HCT116 (cell line): ENCODE data around the gene ACER2. TPM values are rescaled to one million over a fixed set of nuclear protein-coding genes. Genes with fewer than 3 reads are reported as not detected.
"Not testable (repeated sequence)": the region's sequence is repeated elsewhere in the genome, so short reads cannot be mapped to it uniquely, and the experiment has no call there.

Source experiments
- ATAC-seq: fragments of 200-7000 bp; cut with Tn5 transposase; 2 replicates; pipeline ENCODE4 v1.9.1; 2020; ENCODE audit warnings: mild to moderate bottlenecking, moderate library complexity
- BruUV-seq: library from RNA; stranded (reverse); fragments of 400-500 nt; replicated peaks from 2 replicates; lab custom pipeline; 2021; lab: Mats Ljungman, UMichigan
- CTCF ChIA-PET: fragments of 300-600 bp; sonication (Branson Sonifier 250); formaldehyde crosslinking; loops from one replicate; lab custom pipeline; 2021; ENCODE audit warnings: antibody characterized with exemption; lab: Charles Lee
- POLR2A ChIA-PET: fragments of 300-600, 350-600 bp; sonication (Branson Sonifier 250); formaldehyde crosslinking; loops from one replicate; lab custom pipeline; 2021; ENCODE audit warnings: antibody characterized with exemption; lab: Charles Lee
- RAD21 ChIA-PET, 2 experiments: fragments of 300-600 bp; sonication (Branson Sonifier 250); formaldehyde crosslinking; loops; one replicate each; lab custom pipeline; 2023; ENCODE audit warnings: low total read pairs in 2 of 2; ENCODE audit not compliant: uncharacterized antibody in 2 of 2, unreplicated experiment in 2 of 2, low non-redundant PET in 1 of 2; lab: Charles Lee
- DNase-seq: peaks from one replicate; pipeline ENCODE4 v3.0.0-alpha.2; 2010; ENCODE audit warnings: low read depth, low spot score
- H2AFZ ChIP-seq: fragments of 200-600 bp; shearing (Covaris generic), sonication (generic); 2 replicates; pipeline ENCODE4 v1.6.1; 2017; ENCODE audit warnings: low read depth, mixed run types, mixed read lengths, antibody characterized with exemption, low read length; ENCODE audit not compliant: poor library complexity, severe bottlenecking
- H3K27ac ChIP-seq: 2 replicates; pipeline ENCODE4 v1.5.1; 2012; ENCODE audit warnings: low read depth, low read length
- H3K27me3 ChIP-seq: fragments of 200-600 bp; sonication (generic); 2 replicates; pipeline ENCODE4 v1.6.1; 2016; ENCODE audit warnings: mixed run types, low read length, mixed read lengths; ENCODE audit not compliant: insufficient read depth
- H3K36me3 ChIP-seq, 2 experiments: fragments of 200-500 bp in 1 of 2; fragments of 200-600 bp in 1 of 2; sonication (Bioruptor generic) in 1 of 2; sonication (generic) in 1 of 2; 2 replicates each; pipeline versions ENCODE4 v1.5.1 to v1.6.1; 2014 to 2016; ENCODE audit warnings: low read length in 2 of 2, inconsistent platforms in 1 of 2, mixed read lengths in 1 of 2, mixed run types in 1 of 2; ENCODE audit not compliant: insufficient read depth in 2 of 2, control insufficient read depth in 1 of 2
- H3K4me1 ChIP-seq, 2 experiments: fragments of 200-600 bp in 1 of 2; sonication (generic) in 1 of 2; 2 replicates each; pipeline versions ENCODE4 v1.5.1 to v1.6.1; 2012 to 2017; ENCODE audit warnings: low read length in 2 of 2, inconsistent platforms in 1 of 2, mild to moderate bottlenecking in 1 of 2, mixed read lengths in 1 of 2, mixed run types in 1 of 2, moderate library complexity in 1 of 2; ENCODE audit not compliant: insufficient read depth in 2 of 2, control insufficient read depth in 1 of 2
- H3K4me2 ChIP-seq: fragments of 200-600 bp; sonication (generic); 2 replicates; pipeline ENCODE4 v1.6.1; 2017; ENCODE audit warnings: mixed run types, low read length, mixed read lengths
- H3K4me3 ChIP-seq, 2 experiments: fragments of 200-600 bp in 1 of 2; sonication (generic) in 1 of 2; replicated peaks in 1 of 2; 2 replicates each; pipeline ENCODE4 v1.5.1; 2011 to 2016; ENCODE audit warnings: low read length in 2 of 2, control low read depth in 1 of 2, low read depth in 1 of 2, mild to moderate bottlenecking in 1 of 2, mixed read lengths in 1 of 2, mixed run types in 1 of 2
- H3K79me2 ChIP-seq: fragments of 200-600 bp; sonication (generic); 2 replicates; pipeline ENCODE4 v1.6.1; 2017; ENCODE audit warnings: mild to moderate bottlenecking, mixed run types, low read length, moderate library complexity, mixed read lengths; ENCODE audit not compliant: insufficient read depth
- H3K9ac ChIP-seq: fragments of 200-600 bp; sonication (generic); 2 replicates; pipeline ENCODE4 v1.6.1; 2016; ENCODE audit warnings: low read length, mixed read lengths
- H3K9me2 ChIP-seq: fragments of 200-600 bp; sonication (generic), shearing (Covaris generic); 2 replicates; pipeline ENCODE4 v1.6.1; 2017; ENCODE audit warnings: mixed run types, mild to moderate bottlenecking, moderate library complexity; ENCODE audit not compliant: insufficient read depth
- H3K9me3 ChIP-seq, 2 experiments: fragments of 200-500 bp in 1 of 2; fragments of 200-600 bp in 1 of 2; sonication (Bioruptor generic) in 1 of 2; sonication (generic) in 1 of 2; 2 replicates each; pipeline ENCODE4 v1.6.1; 2014 to 2017; ENCODE audit warnings: low read length in 2 of 2, mixed read lengths in 2 of 2, inconsistent platforms in 1 of 2, low read depth in 1 of 2, mild to moderate bottlenecking in 1 of 2, mixed run types in 1 of 2, moderate library complexity in 1 of 2; ENCODE audit not compliant: control insufficient read depth in 1 of 2, insufficient read depth in 1 of 2
- H4K20me1 ChIP-seq: fragments of 200-600 bp; sonication (generic), shearing (Covaris generic); 2 replicates; pipeline ENCODE4 v1.6.1; 2017; ENCODE audit warnings: mixed run types, mild to moderate bottlenecking, moderate library complexity; ENCODE audit not compliant: insufficient read depth
- ATF3 ChIP-seq: IDR thresholded peaks from 2 replicates; pipeline ENCODE4 v1.6.1; 2012
- CBX3 ChIP-seq: IDR thresholded peaks from 2 replicates; pipeline ENCODE4 v1.6.1; 2012; ENCODE audit warnings: low read depth
- CTCF ChIP-seq, 3 experiments: fragments of 200-600 bp in 1 of 3; sonication (generic) in 1 of 3; IDR thresholded peaks in 2 of 3; conservative IDR thresholded peaks in 1 of 3; 2 replicates each; pipeline ENCODE4 v1.5.1; 2012 to 2017; ENCODE audit warnings: low read depth in 2 of 3, low read length in 2 of 3, antibody characterized with exemption in 1 of 3, borderline replicate concordance in 1 of 3, control low read depth in 1 of 3, mild to moderate bottlenecking in 1 of 3, mixed read lengths in 1 of 3, mixed run types in 1 of 3, moderate library complexity in 1 of 3; ENCODE audit not compliant: insufficient read depth in 1 of 3
- EGR1 ChIP-seq: IDR thresholded peaks from 2 replicates; pipeline ENCODE4 v1.6.1; 2012; ENCODE audit warnings: low read depth
- ELF1 ChIP-seq: IDR thresholded peaks from 2 replicates; pipeline ENCODE4 v1.6.1; 2012; ENCODE audit warnings: low read depth, borderline replicate concordance
- EZH2 ChIP-seq: fragments of 200-600 bp; sonication (generic); IDR thresholded peaks from 2 replicates; pipeline ENCODE4 v1.6.1; 2017; ENCODE audit warnings: antibody characterized with exemption, mixed run types
- EZH2phosphoT487 ChIP-seq: fragments of 200-600 bp; IDR thresholded peaks from 2 replicates; pipeline ENCODE4 v1.6.1; 2018; ENCODE audit warnings: antibody characterized with exemption, borderline replicate concordance
- FOSL1 ChIP-seq: IDR thresholded peaks from 2 replicates; pipeline ENCODE4 v1.6.1; 2012; ENCODE audit warnings: low read depth
- JUND ChIP-seq: IDR thresholded peaks from 2 replicates; pipeline ENCODE4 v1.6.1; 2012
- MAX ChIP-seq: IDR thresholded peaks from 2 replicates; pipeline ENCODE4 v1.6.1; 2012
- POLR2A ChIP-seq: IDR thresholded peaks from 2 replicates; pipeline ENCODE4 v1.7.0; 2011; ENCODE audit warnings: borderline replicate concordance; ENCODE audit not compliant: insufficient read depth, insufficient read length; ENCODE audit errors: extremely low read depth
- POLR2AphosphoS5 ChIP-seq: IDR thresholded peaks from 2 replicates; pipeline ENCODE4 v1.6.1; 2011; ENCODE audit warnings: mild to moderate bottlenecking, low read depth, low read length, moderate library complexity
- SP1 ChIP-seq: IDR thresholded peaks from 2 replicates; pipeline ENCODE4 v1.6.1; 2012; ENCODE audit warnings: low read depth
- SRF ChIP-seq: IDR thresholded peaks from 2 replicates; pipeline ENCODE4 v1.6.1; 2012; ENCODE audit warnings: low read depth
- TCF7L2 ChIP-seq: IDR thresholded peaks from 2 replicates; pipeline ENCODE4 v1.7.0; 2011; ENCODE audit warnings: borderline replicate concordance, inconsistent platforms; ENCODE audit not compliant: insufficient read depth, insufficient read length; ENCODE audit errors: extremely low read depth
- YY1 ChIP-seq: IDR thresholded peaks from 2 replicates; pipeline ENCODE4 v1.6.1; 2011; ENCODE audit warnings: low read length, low read depth, moderate library complexity, mild to moderate bottlenecking; ENCODE audit not compliant: insufficient replicate concordance; ENCODE audit errors: extremely low read depth
- ZFX ChIP-seq: fragments of 450-650 bp; IDR thresholded peaks from 2 replicates; pipeline ENCODE4 v1.6.1; 2017
- ZNF274 ChIP-seq: fragments of 200-500 bp; sonication (Bioruptor generic); IDR thresholded peaks from 2 replicates; pipeline ENCODE4 v1.6.1; 2014; ENCODE audit warnings: mild to moderate bottlenecking, low read depth, low read length, inconsistent platforms
- intact Hi-C: fragments of 100-400 bp; cut with micrococcal nuclease; formaldehyde crosslinking; loops from 2 replicates; pipeline ENCODE4 v1.10.0; 2022
- total RNA-seq: library from RNA; stranded (reverse); gene quantifications from one replicate; pipeline ENCODE4 v1.2.1, GENCODE V29; 2021; ENCODE audit not compliant: unreplicated experiment

The ACER2 gene
- total RNA-seq, 1 experiment from 2014 or later, result 4.3 TPM

- DNase-seq, result no peak
- TF ChIP-seq EZH2phosphoT487 (no peak), ZFX (no peak), SRF (no peak), ATF3 (no peak), EZH2 (no peak), POLR2AphosphoS5 (no peak), JUND (no peak), TCF7L2 (no peak), ELF1 (no peak), EGR1 (no peak), SP1 (no peak), POLR2A (no peak), ZNF274 (no peak), YY1 (no peak), MAX (no peak), CBX3 (no peak), CTCF (IDR thresholded peaks at IDR 0.05 in 2 of 3, conservative IDR thresholded peaks at IDR 0.05 in 1 of 3; ENCODE audit: borderline replicate concordance in 1 of 3, insufficient read depth in 1 of 3, low read depth in 2 of 3, low read length in 2 of 3) (no peak), FOSL1 (no peak)
- Histone ChIP-seq H3K9me3 (no peaks in the 10 kb centered on the region), H3K4me3 (no peak overlapping the region), H3K79me2 (no peaks in the 10 kb centered on the region), H4K20me1 (no peaks in the 10 kb centered on the region), H3K4me2 (no peak overlapping the region), H3K4me1 (no peaks in the 10 kb centered on the region), H3K9ac (no peak overlapping the region), H2AFZ (no peak overlapping the region), H3K27ac (no peak overlapping the region), H3K36me3 (no peaks in the 10 kb centered on the region), H3K27me3 (no peaks in the 10 kb centered on the region), H3K9me2 (no peaks in the 10 kb centered on the region)
- no TSS peak for BruUV-seq
- ChIA-PET CTCF (no interaction called here), RAD21 (no interaction called here), POLR2A (no interaction called here)
- intact Hi-C loops, result no loop called here
- ATAC-seq, result no peak
Observed at GRCh38 chr9:19432473-19432872, 23.7 kb downstream of the ACER2 start.

GRCh38 chr9:19433729-19434128 lies 24.9 kb downstream of the ACER2 start:
- not testable (repeated sequence) for BruUV-seq

More at GRCh38 chr9:19433729-19434128, 24.9 kb downstream of the ACER2 start:
- POLR2A ChIA-PET, H3K4me1 ChIP-seq, H2AFZ ChIP-seq, H4K20me1 ChIP-seq, CTCF ChIA-PET, H3K9me2 ChIP-seq, H3K4me3 ChIP-seq, H3K9me3 ChIP-seq, H3K9ac ChIP-seq, H3K27ac ChIP-seq, H3K27me3 ChIP-seq, H3K79me2 ChIP-seq, H3K4me2 ChIP-seq, DNase-seq, intact Hi-C loops, RAD21 ChIA-PET, H3K36me3 ChIP-seq, ATAC-seq: not testable (repeated sequence)
